Measurements from ENCODE around the gene LRRC14B.

DNA sequence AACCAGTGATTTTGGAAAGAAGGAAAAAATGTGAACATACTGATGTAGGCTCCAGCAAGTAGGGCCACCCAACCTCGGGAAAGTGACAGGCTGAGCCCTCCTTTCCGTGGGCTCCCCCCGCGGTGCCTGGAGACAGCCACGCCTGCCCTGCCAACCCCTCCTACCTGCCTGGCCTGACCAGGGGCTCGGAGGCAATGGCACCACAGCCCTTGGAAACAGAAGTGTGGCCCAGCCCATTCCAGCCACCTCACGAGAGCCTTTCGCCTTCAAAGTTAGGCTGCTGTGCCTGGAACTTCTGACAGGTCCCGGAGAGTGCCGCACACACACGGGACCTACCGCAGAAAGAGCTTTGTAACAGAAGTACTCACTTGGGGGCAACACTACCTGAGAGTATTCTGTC, 49.5 kb upstream of the LRRC14B start:
- TF ChIP-seq CTCF (IDR thresholded peaks at IDR 0.05) (no peak), POLR2A (IDR thresholded peaks at IDR 0.05) (no peak)

All from testis (tissue), 2 donors.